GM19043 (cell line): ENCODE results near the gene OR7G2.

Experiments
- ATAC-seq: cut with Tn5 transposase; IDR thresholded peaks from one replicate; pipeline ENCODE4 v1.9.1; 2021; ENCODE audit warnings: low read depth; ENCODE audit not compliant: unreplicated experiment

The OR7G2 gene

DNA sequence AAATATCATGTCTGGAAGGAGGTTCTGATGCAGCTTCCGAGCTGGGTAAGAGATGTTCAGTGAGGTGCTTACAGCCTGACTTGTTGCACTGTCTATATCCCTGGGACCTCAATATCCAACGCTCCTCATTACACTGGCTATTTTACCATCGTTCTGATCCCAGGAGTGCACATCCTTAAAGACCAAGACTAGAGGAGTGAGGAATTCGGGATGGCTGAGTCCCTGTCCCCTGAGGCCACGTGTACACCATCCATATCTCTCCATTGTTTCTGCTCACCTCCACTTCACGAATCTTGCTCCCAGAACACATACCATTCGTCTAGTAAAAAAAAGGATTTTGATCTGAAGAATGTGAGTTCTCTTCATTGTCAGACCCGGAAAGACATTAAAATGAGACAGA, at the start of gene OR7G2:
OR7G2 (minus strand) TSS at position 101 of the 400 bp plus-strand sequence. CDS start 4,232 bp downstream, outside the sequence.
- ATAC-seq = no peak

GRCh38 chr19:9156304-9156703, 49.0 kb upstream of the OR7G2 start:
- ATAC-seq = no peak

- ATAC-seq = no peak
Measured at GRCh38 chr19:9155591-9155990, 48.3 kb upstream of the OR7G2 start.

DNA sequence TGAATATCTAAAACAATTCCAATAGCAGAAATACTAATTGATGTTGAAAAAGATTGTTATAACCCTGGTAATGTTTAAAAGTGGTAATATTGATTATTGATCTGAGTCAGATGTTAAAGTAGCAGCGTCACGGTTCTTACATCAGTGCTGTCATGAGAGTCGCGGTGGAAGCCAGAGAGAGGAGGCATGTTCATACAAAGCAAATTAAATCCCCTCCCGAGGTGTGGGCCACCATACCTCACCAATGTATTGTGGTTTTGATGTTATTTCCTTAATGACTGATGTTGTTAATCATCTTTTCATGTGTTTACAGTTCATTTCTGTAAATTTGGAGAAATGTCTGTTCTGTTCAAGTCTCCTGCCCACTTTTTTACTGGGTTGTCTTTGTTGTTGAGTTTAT, 44.1 kb upstream of the OR7G2 start:
- no peak for ATAC-seq

- no peak for ATAC-seq
Measured at GRCh38 chr19:9150650-9151049, 43.4 kb upstream of the OR7G2 start.

- ATAC-seq = no peak
Measured at GRCh38 chr19:9149997-9150396, 42.7 kb upstream of the OR7G2 start.

- no peak for ATAC-seq
Measured at GRCh38 chr19:9148697-9149096, 41.4 kb upstream of the OR7G2 start.

DNA sequence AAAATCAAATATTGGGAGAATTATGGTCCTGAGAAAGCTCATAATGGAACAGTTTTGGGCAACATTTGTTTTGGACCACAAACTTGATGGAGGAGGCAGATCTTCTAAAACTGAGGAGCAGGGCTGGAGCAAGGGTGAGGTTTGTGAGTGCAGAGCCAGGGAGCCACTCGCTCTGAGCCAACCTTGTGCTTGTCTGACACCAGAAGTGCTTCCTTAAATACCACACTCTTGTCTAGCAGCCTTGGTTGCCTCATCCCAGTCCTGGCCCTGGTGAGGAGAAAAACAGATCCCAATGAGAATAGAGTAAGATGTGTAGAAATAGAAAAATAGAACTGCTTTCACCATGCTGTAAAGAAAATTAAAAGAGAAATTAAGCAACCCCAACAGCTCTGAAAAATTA, 39.6 kb upstream of the OR7G2 start:
- no peak for ATAC-seq

DNA sequence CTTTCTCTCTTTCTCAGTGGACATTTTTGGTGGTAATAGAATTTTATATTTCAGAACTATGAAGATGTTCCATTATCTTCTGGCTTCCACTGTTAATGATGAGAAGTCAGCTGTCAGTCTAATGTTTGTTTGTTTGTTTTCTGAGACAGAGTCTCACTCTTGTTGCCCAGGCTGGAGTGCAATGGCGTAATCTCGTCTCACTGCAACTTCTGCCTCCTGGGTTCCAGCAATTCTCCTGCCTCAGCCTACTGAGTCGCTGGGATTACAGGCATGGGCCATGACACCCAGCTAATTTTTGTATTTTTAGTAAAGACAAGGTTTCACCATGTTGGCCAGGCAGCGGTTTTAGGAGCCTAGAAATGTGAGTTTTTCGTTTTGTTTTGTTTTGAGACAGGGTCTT, 37.6 kb upstream of the OR7G2 start:
- no peak for ATAC-seq

GRCh38 chr19:9140159-9140874, 33.0 kb upstream of the OR7G2 start, which contains the start of gene ZNF317:
TSS of gene ZNF317 (plus strand) at chr19:9140397. CDS start at chr19:9156017, 15,620 bp downstream.
- ATAC-seq = peak; percentile 95

DNA sequence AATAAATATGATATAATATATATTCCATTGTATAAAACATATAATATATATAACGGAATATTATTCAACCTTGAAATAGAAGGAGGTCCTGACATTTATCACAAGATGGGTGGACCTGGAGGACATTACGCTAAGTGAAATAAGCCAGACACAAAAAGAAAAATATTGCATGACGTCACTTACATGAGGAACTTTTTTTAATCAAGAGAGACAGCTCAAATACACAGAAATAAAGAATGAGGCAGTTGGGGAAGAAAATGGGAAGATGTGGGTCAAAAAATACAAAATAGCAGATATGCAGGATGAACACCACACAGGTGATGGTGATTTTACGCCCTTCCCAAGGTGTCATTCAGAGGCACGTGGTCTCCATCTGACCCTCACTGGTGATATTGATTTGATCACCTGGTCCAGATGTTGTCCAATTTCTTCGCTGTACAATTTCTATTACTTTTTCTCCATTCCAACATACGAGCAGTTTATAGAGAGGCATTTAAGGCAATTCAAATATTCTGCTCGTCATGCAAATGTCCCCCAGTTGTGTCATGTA, 32.4 kb upstream of the OR7G2 start:
- ATAC-seq = no peak

GRCh38 chr19:9132422-9132821, 25.1 kb upstream of the OR7G2 start:
- no peak for ATAC-seq

- no peak for ATAC-seq
Measured at GRCh38 chr19:9130965-9131364, 23.7 kb upstream of the OR7G2 start.

DNA sequence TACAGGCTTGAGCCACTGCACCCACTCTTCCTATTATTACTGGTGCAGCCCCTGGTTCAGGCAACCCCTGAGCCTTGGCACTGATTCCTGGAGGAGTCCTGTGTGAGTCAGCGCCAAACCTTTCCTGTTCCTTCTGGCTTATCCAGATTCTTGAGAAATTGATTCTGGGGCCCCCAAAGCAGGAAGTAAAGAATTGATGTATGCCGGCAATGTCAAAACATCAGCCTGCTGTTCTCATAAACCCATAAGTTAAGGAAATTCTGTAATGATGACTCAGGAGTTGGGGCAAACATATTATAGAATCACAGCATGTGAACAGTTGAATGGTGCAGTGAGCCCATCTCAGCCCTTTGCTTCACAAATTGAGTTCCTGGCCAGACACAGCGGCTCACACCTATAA, 20.9 kb upstream of the OR7G2 start:
- no peak for ATAC-seq

- ATAC-seq = no peak
Measured at GRCh38 chr19:9126900-9127405, 19.7 kb upstream of the OR7G2 start, which contains the start of gene OR7G3. TSS of gene OR7G3 (minus strand) at chr19:9126950. CDS start at chr19:9126950, 0 bp downstream.

- no peak for ATAC-seq
Measured at GRCh38 chr19:9116547-9116946, 9.3 kb upstream of the OR7G2 start.

GRCh38 chr19:9115307-9115813, 8.1 kb upstream of the OR7G2 start, which contains the start of gene OR7G1:
TSS of gene OR7G1 (minus strand) at chr19:9115763. CDS start at chr19:9115763, 0 bp downstream.
- ATAC-seq = no peak

DNA sequence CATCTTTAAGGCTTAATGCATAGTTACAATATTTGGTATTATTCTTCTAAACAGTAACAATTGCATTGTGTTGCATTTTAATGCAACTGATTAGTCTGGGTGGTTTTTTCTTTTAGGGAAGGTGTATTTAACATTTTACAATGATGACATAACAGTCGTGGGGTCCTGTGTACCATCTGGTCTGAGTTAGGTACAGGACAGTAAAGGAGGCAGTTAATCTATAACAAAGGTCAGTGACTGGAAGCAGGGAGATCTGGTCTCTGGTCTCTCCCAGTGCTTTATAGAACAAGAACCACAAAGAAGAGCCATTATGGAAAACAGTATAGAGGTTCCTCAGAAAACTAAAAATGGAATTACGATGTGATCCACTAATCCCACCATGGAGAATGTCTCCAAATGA, 2.7 kb upstream of the OR7G2 start:
- no peak for ATAC-seq

GRCh38 chr19:9086761-9087160, 20.5 kb downstream of the OR7G2 start, which contains the start of gene OR1M1:
TSS of gene OR1M1 (plus strand) at chr19:9087061. CDS start at chr19:9093245, 6,184 bp downstream.
- ATAC-seq = no peak

DNA sequence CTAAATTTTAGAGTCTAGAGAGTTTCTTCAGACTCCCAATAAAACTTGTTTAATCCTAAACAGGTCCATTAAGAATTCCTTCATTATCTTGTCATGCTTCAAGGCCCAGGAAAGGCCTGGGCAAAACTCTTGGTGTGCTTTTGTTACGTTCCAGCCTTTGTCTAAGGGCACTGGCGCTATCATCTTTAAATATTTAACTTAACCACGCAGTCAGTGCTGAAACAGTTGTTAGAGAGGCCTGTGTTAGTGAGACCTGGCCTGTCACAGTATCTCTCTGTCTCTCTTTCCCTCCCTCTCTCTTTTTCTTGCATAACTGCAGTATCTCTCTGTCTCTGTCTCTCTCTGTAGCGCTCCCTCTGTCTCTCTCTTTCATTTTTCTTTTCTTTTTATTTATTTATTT, 28.6 kb downstream of the OR7G2 start:
- no peak for ATAC-seq

GRCh38 chr19:9076901-9077300, 30.4 kb downstream of the OR7G2 start:
- ATAC-seq = no peak
